ENCODE measurements around the gene PRKAR2B. TPM values are rescaled to one million over a fixed set of nuclear protein-coding genes. Genes with fewer than 3 reads are reported as not detected.

The PRKAR2B gene
- polyA plus RNA-seq (2012; ENCODE audit: insufficient read depth, insufficient read length), result 9.0 TPM

DNA sequence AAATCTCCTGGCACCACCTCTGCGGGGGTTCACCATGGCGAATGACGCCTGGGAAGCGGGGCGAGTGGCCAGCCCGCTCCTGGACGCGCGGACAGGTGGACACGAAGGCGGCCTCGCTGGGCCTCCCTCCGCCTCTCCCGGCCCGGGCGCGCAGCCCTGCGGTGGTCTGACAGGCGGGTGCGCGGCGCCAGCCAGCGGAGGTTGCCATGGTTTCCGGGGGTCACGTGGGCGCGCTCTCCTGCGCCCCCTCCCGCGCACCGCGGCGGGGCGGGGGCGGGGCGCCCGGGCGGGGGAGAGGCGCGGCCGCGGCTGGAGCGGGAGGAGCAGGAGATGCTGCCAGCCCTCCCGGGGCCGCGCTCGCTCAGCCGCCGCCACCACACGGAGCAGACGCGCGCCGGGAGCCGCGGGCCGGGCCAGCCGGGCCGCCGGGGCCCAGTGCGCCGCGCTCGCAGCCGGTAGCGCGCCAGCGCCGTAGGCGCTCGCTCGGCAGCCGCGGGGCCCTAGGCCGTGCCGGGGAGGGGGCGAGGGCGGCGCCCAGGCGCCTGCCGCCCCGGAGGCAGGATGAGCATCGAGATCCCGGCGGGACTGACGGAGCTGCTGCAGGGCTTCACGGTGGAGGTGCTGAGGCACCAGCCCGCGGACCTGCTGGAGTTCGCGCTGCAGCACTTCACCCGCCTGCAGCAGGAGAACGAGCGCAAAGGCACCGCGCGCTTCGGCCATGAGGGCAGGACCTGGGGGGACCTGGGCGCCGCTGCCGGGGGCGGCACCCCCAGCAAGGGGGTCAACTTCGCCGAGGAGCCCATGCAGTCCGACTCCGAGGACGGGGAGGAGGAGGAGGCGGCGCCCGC is at the start of gene PRKAR2B:
TSS of gene PRKAR2B (plus strand) at position 359 of the 848 bp plus-strand sequence. CDS start at position 562, 203 bp downstream.
- peak; percentile 58 for DNase-seq (ENCODE audit: low read depth, low spot score)
- peak within 1 kb of the TSS; percentile 60 for H3K4me3 ChIP-seq (ENCODE audit: low read length)

DNA sequence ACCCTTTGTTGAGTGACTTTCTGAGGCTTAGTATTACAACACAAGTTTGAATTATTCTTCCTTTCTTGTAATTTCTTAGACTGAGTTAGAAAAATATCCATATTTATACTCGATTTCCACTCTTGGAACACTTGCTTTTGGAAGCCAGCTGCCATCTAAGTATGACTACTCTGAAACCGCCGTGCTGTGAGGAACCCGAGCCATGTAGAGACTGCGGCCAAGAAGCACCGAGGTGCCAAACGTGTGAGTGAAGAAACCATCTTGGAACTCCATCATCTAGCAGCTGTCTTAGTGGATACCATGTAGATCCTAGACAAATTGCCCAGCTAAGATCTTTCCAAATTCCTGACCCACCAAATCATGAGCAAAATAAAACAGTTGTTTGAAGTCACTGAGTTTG is 49.7 kb upstream of the PRKAR2B start:
- no peak for DNase-seq (ENCODE audit: low read depth, low spot score)
- no peak overlapping the region for H3K4me3 ChIP-seq (ENCODE audit: low read length)

DNA sequence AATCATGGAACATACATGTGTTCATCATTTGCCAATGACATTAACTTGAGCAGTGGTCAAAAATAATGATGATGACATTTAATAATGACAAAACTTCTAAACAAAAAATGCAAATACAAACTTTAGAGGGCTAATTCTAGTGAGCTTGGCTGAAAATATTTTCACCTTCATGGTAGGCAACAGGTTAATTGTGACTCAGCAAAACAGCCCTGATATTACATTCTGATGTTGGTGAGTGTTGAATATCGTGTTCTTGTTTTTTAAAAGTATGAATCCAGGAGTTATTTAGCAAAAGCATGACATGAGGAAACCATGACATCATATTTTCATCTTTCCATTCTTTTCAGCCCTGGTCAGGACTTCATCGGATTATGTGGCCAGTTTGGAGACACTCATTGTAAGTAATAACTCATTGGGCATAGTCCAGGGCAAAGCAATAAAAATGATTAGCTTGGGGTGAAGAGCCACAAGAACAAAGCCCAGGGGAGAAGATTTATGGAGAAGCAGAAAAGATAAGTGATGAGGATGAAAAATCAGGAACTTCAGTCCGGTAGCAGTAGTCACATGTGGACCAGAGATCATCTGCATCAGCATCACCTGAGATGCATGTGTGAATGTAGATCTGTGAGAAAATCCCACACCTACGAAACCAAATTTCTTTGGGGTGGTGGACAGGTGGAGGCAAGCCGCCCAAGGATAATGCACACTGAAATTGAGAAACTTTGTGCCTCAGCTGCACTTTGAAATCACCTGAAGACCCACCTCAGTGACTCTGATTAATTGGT is 46.8 kb upstream of the PRKAR2B start:
- H3K4me3 ChIP-seq (ENCODE audit: low read length), result no peak overlapping the region
- no peak for DNase-seq (ENCODE audit: low read depth, low spot score)

DNA sequence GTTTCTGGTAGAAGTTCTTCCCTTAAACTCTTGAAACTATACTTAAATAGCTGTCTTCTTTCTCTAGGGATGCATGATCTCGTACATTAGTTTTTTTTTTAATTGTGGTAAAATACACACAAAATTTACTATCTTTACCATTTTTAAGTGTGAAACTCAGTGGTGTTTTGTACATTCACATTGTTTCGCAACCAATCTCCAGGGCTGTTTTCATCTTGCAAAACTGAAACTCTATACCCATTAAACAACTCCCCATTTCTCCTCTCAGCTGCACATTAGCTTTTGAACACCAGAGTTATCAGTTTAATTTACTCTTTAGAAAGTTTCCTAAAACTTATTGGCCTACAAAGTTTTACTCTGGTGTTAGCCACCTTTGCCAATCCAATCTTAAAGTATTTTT is 45.5 kb upstream of the PRKAR2B start:
- H3K4me3 ChIP-seq (ENCODE audit: low read length), result no peak overlapping the region
- DNase-seq (ENCODE audit: low read depth, low spot score), result no peak

DNA sequence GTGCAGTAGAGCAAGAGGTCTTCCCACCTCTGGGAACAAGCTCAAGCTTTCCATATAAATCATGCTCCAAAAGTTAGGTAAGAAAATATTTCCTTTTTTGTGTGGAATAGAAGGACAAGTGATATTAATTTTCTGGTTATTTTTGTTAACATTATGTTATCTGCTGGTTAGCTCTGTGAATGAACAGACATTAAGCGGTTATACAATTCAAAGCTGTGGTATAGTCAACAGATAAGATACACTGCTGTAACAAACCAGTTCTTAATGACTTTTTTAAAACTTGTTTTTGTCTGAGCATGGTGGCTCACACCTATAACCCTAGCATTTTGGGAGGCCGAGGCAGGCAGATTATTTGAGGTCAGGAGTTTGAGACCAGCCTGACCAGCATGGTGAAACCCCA is 43.0 kb upstream of the PRKAR2B start:
- no peak for DNase-seq (ENCODE audit: low read depth, low spot score)
- no peak overlapping the region for H3K4me3 ChIP-seq (ENCODE audit: low read length)

DNA sequence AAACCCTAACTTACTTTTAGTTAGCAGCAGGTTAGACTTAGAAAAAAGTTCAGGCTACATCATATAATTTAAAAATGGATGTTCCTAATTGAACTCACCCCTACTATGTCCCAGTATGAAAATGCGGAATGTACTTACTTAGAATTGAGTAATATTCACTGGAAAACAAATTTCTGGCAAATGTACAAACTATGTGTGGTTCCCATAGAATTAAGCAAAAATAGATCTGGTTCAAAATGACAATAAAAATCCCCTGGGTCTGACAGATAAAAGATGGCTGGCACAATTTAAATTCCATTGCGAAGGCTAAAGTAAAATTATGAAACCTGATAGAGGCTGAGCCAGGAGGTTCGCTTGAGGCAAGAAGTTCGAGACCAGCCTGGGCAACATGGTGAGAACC is 42.4 kb upstream of the PRKAR2B start:
- DNase-seq (ENCODE audit: low read depth, low spot score), result no peak
- no peak overlapping the region for H3K4me3 ChIP-seq (ENCODE audit: low read length)

DNA sequence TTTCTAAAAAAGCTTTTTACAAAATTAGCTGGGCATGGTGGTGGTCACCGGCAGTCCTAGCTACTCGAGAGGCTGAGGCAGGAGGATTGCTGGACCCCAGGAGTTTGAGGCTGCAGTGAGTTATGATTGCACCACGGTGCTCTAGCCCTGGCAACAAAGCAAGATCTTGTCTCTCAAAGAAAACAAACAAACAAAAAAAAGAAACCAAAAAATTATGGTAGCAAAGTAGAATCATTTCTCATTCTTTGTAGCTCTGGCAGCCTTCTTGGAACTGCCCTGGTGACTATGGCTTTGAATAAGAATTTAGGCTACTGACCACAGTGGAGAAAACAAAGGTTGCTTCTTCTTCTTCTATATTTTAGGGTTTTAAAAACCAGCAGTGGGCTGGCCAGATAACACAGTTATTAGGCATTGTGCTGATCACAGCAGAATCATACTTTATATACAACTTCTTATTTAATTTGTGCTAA is 41.9 kb upstream of the PRKAR2B start:
- no peak for DNase-seq (ENCODE audit: low read depth, low spot score)
- no peak overlapping the region for H3K4me3 ChIP-seq (ENCODE audit: low read length)

DNA sequence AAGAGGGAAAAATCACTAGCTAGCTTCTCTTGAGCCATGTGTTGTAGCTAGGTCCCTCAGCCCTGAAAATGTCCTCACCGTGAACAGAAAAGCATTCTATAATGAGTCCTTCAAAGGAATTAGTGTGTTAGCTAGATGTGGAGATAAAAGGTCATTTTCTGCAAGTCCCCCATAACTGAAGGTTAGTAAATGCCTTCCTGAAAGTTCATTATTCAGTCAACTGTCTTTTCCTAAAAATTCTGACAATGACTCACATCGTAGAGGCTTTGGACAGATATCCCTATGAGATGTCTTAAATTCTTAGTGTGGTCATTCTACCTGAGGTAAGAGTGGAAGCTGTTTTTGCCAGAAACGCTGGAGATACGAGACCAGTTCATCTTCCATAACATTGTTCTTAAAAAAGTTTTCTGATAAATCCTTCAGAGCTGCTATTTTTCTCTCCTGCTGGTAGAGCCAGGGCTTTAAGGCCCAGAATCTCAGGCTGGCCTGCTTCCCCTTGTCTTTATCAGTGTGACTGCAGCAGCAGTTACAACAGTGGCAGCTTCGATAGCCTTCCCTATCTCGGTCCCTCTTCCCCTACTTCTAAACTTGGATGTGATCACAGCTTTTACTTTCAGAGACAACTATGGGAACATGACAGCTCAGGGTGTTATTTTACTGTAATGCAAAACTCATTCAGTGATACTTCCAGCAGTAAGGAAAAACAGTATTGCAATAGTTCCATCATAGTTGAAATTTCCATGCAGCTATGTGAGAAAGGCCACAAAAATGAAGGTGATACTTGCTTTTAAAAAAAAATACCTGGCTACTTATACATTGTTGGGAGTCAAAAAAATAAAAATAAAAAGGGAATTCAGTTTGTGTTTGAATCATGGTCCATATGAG is 37.3 kb upstream of the PRKAR2B start:
- DNase-seq (ENCODE audit: low read depth, low spot score), result no peak
- no peak overlapping the region for H3K4me3 ChIP-seq (ENCODE audit: low read length)

DNA sequence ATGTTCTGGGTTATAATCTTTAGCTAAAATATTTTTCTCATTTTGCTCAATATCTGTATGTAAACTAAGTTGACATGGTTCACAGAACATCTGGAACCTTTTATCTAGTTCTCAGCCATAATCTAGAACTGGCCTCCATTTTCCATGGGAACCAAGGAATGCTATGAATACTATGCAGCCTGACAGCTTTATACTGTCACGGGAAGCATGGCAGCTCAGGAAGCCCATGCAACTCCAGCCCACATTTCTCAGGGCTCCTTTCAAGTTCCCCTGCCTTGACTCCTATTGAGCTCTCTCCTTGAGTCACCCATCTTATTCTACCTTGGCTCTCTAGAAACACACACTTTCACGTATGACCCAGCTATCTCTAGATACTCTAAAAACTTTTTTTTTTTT is 36.6 kb upstream of the PRKAR2B start:
- DNase-seq (ENCODE audit: low read depth, low spot score), result no peak
- no peak overlapping the region for H3K4me3 ChIP-seq (ENCODE audit: low read length)

DNA sequence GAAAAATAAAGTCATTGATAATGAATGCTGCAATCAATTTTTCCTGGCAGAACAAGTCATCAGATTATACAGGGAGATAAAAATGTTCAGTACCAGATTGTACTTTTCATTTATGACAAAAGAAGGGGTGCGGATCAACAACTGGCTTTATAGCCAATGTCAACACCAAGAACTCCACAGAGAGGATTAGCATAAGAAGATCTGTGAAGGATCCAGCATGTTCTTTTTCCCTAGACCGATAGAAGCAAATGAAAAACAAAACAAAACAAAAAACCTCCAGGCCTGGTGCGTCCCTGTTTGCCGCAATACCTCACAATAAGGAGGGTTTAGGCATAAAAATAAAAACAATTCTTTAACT is 34.7 kb upstream of the PRKAR2B start:
- no peak for DNase-seq (ENCODE audit: low read depth, low spot score)
- no peak overlapping the region for H3K4me3 ChIP-seq (ENCODE audit: low read length)

DNA sequence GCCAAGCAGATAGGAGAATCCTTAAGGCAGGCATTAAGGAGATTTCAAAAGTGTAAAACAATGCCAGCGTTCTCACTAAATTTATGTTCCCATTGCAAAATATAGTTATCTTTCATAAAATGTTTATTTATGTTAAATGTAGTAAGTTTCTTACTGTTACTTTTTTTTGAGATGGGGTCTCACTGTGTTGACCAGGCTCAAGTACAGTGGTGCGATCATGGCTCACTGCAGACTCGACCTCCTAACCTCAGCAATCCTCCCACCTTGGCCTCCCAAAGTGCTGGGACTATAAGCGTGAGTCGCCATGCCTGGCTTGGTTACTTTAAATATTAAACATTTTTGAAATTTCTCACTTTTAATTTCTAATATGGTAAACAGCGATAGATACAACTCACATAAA is 31.8 kb upstream of the PRKAR2B start:
- DNase-seq (ENCODE audit: low read depth, low spot score), result no peak
- no peak overlapping the region for H3K4me3 ChIP-seq (ENCODE audit: low read length)

DNA sequence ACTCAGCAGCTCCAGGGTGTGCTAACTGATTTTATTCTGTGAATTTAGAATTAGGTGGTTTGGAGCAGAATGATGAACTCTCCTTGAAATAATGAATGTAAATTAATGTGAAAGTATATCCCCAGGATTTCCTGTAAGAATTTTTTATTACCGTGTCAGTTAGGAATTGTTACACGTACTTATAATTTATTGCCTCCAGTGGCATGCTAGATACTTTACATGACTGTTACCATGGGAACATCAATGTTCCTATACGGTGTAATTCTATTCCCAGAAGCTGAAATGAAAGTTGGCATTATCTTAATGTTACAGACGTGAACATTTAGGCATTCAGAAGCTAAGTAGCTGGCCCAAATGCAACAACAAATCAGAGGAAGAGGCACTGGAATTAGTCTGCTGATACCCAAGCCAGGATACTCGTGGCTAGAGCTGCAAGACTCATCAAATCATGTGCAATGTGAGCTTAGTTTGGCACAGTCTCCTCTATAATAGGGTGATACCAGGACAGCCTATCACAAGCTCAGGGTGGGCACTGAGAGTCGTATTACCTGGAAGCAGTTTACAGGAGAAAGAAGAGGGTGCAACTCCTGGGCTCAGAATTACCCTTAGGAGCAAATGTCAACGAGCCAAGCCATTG is 30.0 kb upstream of the PRKAR2B start:
- DNase-seq (ENCODE audit: low read depth, low spot score), result no peak
- no peak overlapping the region for H3K4me3 ChIP-seq (ENCODE audit: low read length)

DNA sequence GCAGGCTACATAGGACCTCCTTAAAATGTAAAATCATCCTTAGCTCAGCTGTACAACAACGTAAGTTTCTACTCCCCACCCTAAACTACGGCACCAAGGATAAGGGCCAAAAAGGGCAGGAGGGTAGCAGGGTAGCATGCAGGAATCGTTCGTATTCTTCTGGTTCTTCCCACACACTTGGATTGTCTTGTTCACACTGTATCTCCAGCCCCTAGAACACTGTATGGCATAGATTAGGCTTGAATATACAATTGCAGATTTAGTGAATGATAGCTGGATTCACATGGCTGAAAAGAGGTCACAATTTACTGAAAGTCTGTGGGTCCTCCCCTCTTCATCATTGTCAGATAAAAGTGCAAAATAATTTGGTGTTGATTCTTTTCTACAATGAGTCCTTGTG is 28.2 kb upstream of the PRKAR2B start:
- no peak for DNase-seq (ENCODE audit: low read depth, low spot score)
- no peak overlapping the region for H3K4me3 ChIP-seq (ENCODE audit: low read length)

DNA sequence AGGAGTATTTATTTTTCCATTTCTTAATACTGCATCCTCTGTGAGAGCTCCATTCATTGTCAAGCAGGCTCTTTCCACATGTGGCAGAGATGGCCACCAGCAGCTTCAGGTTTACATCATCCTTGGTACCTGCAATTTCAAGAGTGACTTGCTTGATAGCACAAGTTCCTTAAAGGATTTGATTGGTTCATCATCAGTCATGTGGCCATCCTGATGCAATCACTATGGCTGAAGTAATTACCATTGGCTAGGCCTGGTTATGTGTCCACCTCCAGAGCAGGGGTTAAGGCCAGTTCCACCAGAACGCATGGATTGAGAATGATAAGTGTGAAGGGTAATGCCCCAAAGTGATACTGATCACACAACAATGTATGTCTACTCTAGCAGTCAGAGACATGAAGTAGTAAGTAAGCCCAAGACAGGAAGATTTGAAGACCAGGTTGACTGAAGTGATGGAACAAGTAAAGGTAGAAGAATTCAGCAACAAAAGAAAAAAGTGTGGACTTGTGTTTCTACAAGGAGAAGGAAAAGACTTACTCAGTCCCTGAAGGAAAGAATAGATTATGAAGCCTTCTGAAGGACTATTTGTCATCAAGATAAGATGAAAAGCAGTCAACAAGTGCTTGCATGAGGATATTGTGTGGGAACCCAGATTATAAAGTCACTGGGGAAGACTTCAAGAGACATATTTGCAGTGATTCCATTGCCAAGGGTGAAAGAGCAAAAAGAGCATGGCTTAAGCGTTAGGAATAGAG is 26.4 kb upstream of the PRKAR2B start:
- no peak for DNase-seq (ENCODE audit: low read depth, low spot score)
- no peak overlapping the region for H3K4me3 ChIP-seq (ENCODE audit: low read length)

DNA sequence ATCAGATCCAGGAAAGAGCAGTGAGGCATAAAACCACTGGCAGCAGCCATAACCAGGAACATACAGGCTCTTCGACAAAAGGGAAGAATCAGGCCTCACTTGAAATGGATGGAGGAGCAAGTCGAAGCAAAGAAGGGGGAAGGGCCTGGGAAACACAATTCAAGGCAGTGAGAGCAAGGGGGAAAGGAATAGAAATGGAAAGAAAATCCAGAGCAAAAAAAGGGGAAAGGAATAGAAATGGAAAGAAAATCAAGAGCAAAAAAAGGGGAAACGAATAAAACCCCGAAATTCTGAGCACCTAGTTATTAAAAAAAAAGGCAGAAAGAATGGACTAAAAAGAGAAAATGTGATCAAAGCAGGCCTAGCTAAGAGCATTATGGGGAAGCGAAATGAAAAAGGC is 24.1 kb upstream of the PRKAR2B start:
- H3K4me3 ChIP-seq (ENCODE audit: low read length), result no peak overlapping the region
- no peak for DNase-seq (ENCODE audit: low read depth, low spot score)

DNA sequence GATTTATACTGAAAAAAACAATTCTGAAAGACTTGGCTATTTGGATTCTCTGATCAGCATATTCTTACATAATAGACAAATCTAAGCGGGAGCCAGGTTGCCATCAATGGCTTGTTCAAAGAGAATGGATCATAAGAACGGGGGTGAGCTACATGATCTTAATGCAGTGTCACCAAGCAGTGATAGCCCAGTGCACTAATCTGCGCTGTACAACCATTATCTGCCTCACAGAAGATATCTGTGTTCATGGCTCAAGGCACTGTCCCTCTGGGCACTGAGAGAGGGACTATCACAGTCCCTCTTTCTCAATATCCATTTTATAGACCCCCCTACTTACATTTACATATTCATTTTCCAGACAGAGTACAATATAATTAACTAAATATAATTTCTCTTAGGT is 22.9 kb upstream of the PRKAR2B start:
- no peak for DNase-seq (ENCODE audit: low read depth, low spot score)
- no peak overlapping the region for H3K4me3 ChIP-seq (ENCODE audit: low read length)

DNA sequence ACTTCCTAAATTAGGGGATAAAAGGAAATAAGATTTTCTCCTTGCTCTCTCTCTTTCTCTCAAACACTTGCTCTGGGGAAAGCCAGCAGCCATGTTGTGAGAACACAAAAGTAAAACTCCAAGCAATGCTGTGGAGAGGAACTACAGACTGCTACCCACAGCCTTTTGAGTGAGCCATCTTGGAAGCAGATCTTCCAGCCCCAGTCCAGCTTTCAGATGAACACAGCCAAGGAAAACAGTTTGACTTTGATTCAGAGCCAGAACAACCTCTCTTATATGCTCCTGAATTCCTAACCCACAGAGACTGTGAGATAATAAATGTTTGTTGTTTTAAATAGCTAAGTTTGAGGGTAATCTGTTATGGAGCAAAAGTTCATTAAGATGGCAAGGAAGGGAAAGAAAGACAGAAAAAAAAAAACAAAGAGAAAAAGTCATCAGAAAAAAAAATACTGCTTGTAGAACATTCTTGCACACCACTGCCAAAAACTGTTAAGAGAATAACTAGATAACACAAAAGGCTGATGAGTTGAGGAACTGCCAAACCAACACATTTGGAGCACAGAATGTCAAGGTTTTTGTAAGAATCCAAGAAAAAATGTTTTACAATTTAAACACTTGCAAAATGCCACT is 20.9 kb upstream of the PRKAR2B start:
- no peak for DNase-seq (ENCODE audit: low read depth, low spot score)
- H3K4me3 ChIP-seq (ENCODE audit: low read length), result no peak overlapping the region

DNA sequence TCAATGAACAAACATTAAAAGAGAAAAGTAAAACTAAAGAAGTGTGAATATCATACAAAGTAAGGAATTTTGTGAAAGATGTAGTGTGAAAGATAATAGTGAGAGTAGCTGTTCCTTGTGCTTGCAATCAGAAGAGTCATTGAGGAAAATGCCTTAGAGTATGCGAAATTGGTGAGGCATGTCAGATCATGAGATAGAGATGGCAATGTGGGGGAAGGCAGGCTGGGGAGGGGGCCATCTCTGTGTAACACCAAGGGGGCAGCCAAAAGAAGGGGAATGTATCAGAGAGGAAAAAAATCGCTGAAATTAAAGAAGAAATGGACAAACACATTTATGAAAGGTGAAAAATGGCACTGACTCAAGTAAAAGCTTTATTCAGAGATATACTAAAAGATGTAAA is 19.6 kb upstream of the PRKAR2B start:
- DNase-seq (ENCODE audit: low read depth, low spot score), result no peak
- no peak overlapping the region for H3K4me3 ChIP-seq (ENCODE audit: low read length)

Data from Jurkat, Clone E6-1 (cell line).